PC-9 (cell line): ENCODE data around the gene OR2S2.

Source experiments
- CTCF ChIP-seq: fragments of 200-600 bp; sonication (generic); conservative IDR thresholded peaks from 2 replicates; pipeline ENCODE4 v1.6.1; 2017; ENCODE audit warnings: mixed run types, antibody characterized with exemption, mild to moderate bottlenecking, moderate library complexity
- EZH2 ChIP-seq: fragments of 200-600 bp; sonication (generic); IDR thresholded peaks from 2 replicates; pipeline ENCODE4 v1.8.0; 2017; ENCODE audit warnings: antibody characterized with exemption, low read depth

GRCh38 chr9:35967042-35967441 lies 9.1 kb upstream of the OR2S2 start:
- TF ChIP-seq EZH2 (no peak), CTCF (no peak)
